SIG-M5 treated with dmso at 0.1 percent for 504 hours (cell line): ENCODE data around the gene DNAAF5.
A peak's percentile ranks its signal among the peaks of the same experiment; 100 is the strongest.
"Not testable (repeated sequence)": the region's sequence is repeated elsewhere in the genome, so short reads cannot be mapped to it uniquely, and the experiment has no call there.

Experiments
- DNase-seq: peaks from one replicate; lab custom pipeline; 2025; ENCODE audit not compliant: unreplicated experiment; lab: John Stamatoyannopoulos, UW

Gene DNAAF5

GRCh38 chr7:729140-730000 lies 2.9 kb downstream of the DNAAF5 start:
- DNase-seq: no peak

- DNase-seq: no peak
Measured at GRCh38 chr7:730501-731439, 4.3 kb downstream of the DNAAF5 start.

- DNase-seq: no peak
Measured at GRCh38 chr7:731440-732085, 5.1 kb downstream of the DNAAF5 start.

- DNase-seq: peak; percentile 38
Measured at GRCh38 chr7:732094-732541, 5.6 kb downstream of the DNAAF5 start.

DNA sequence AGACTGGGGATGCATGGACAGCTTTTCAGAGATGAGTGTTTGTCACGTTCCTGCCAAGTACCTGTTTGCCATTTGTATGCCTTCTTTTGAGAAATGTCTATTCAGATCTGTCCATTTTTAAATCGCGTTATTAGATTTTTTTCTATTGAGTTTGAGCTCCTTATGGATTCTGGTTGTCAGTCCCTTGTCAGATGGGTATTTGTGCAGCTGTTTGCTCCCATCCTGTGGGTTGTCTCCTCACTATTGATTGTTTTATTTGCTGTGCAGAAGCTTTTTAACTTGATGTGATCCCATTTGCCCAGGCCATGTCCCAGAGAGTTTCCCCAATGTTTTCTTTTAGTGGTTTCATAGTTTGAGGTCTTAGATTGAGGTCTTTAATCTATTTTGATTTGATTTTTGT lies 6.1 kb downstream of the DNAAF5 start:
- DNase-seq: no peak

- no peak for DNase-seq
Measured at GRCh38 chr7:734214-734613, 7.7 kb downstream of the DNAAF5 start.

GRCh38 chr7:734808-735207 lies 8.3 kb downstream of the DNAAF5 start:
- DNase-seq: no peak

GRCh38 chr7:738241-738640 lies 11.7 kb downstream of the DNAAF5 start:
- no peak for DNase-seq

DNA sequence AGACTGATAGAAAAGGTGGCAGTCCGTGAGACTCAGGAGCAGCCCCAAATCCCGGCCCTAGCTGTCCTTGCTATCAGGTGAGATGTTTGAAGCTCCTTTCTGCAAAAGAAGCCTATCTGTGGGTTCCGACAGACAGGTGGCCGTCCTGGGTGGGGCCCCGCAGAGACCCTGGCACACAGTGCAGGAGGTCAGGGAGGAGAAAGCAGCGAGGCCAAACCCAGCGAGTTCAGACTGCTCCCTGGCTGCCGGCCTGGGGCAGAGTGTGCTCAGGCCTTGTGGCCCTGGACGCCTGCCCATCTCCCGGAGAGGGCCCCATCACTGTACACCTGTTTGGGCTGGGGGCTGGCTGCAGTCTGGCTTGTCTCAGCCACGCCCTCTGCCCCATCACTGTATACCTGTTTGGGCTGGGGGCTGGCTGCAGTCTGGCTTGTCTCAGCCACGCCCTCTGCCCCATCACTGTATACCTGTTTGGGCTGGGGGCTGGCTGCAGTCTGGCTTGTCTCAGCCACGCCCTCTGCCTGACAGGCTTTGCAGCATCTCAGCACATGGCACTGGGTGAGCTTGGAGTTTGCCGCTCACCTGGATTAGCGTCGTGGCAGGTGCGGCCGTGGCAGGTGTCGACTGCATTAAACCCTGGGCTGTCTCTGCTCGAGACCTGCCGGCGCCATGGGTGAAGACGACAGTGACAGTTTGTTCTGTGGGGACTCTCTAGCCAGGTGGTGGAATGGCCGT lies 12.4 kb downstream of the DNAAF5 start:
- DNase-seq: no peak

- DNase-seq: no peak
Measured at GRCh38 chr7:739455-739982, 13.0 kb downstream of the DNAAF5 start.

DNA sequence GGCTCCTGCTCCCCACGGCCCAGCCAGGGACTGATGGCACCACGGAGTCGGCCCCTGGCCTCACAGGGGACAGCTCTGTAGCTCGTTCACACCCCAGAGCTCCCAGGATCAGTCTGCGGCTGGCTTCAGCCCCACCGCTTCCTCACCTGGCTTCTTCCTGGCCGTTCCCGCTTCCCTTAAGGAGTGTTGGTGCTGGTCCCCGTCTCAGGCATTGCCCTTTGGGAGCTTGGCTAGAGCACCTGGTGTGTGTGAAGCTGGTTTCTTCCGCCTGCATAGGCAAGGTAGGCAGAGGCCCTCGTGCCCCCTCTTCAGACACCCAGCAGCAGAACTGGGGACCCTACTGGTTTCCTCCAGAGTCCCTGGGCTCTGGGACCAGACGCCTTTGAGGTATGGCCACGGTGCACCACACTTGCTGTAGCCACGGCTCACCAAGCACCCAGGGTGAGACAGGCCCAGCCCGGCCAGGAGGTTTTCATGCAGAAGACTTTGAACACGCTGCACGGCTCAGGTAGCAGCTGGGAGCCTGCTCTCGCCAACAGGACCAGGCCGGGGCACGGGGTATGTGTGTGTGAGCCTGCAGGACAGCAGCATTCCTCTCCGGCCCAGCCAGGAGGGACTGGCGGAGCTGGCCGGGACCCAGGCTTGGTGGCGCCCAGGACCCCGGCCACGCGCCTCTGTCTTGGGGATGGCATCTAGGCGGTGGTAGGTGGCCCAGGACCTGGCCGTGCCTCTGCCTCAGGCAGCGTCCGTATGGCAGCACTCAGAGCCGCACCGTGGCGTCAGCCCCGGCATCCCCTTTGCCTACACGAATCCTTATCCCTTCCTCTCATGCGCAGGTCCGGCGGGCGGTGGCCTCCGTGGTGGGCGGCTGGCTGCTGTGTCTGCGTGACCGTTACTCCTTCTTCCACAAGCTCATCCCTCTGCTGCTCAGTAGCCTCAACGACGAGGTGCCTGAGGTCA lies 13.8 kb downstream of the DNAAF5 start:
- DNase-seq: no peak

DNA sequence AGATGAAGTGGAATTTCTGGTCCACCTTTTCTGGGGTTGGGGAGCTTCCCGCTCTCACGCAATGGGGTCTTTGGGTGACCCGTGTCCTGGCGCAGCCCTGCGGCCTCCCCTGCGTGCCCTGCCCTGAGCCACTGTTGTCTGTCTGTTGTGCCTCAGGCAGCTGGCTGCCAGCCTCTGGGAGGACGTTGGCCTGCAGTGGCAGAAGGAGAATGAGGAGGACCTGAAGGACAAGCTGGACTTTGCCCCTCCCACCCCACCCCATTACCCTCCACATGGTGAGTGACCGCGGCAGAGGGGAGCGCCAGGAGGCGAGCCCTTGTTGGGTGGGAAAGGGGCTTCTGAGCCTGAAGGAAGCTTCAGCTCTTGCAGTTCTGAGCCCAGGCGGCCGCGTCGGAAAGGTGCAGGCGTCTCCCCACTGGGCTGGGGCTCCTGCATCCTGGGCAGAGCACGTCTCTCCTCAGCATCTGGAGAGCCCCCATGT lies 14.7 kb downstream of the DNAAF5 start:
- DNase-seq: no peak

DNA sequence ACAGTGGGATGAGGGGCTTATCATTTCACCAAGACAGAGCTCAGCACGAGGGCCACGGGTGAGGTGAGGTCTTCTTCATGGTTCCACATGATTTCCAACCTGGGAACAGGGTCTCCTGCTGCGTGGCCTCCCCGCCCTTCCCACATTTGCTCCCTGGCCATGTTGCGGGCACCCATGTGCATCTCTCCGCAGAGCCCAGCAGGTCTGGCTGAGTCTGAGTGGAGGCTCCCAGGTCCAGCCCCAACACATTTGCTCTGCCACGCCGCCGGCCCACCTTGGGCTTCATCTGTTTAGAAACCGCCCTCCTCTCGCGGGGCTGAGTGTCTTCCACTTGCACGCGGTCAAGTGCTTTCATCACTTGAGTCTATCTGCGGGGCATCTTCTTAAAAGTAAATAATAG lies 15.4 kb downstream of the DNAAF5 start:
- DNase-seq: no peak

GRCh38 chr7:742791-743190 lies 16.3 kb downstream of the DNAAF5 start:
- no peak for DNase-seq

- DNase-seq: not testable (repeated sequence)
Measured at GRCh38 chr7:743341-744127, 17.0 kb downstream of the DNAAF5 start.

GRCh38 chr7:744128-744520 lies 17.6 kb downstream of the DNAAF5 start:
- not testable (repeated sequence) for DNase-seq

- no peak for DNase-seq
Measured at GRCh38 chr7:744854-745430, 18.4 kb downstream of the DNAAF5 start.
